B cell (primary cell): ENCODE data around the gene PDZD7.

Experiments used
- EZH2 ChIP-seq: IDR thresholded peaks from 2 replicates; pipeline ENCODE4 v1.6.1; 2012; ENCODE audit warnings: borderline replicate concordance, low read depth, mild to moderate bottlenecking, moderate library complexity, low read length; ENCODE audit not compliant: insufficient read depth, poor library complexity, severe bottlenecking
- TF ChIP-seq, protein P1 (sequence below): fragments of 200-600 bp; IDR thresholded peaks from one replicate; pipeline ENCODE4 v1.8.0; 2022; ENCODE audit warnings: antibody characterized with exemption, mild to moderate bottlenecking

DNA sequence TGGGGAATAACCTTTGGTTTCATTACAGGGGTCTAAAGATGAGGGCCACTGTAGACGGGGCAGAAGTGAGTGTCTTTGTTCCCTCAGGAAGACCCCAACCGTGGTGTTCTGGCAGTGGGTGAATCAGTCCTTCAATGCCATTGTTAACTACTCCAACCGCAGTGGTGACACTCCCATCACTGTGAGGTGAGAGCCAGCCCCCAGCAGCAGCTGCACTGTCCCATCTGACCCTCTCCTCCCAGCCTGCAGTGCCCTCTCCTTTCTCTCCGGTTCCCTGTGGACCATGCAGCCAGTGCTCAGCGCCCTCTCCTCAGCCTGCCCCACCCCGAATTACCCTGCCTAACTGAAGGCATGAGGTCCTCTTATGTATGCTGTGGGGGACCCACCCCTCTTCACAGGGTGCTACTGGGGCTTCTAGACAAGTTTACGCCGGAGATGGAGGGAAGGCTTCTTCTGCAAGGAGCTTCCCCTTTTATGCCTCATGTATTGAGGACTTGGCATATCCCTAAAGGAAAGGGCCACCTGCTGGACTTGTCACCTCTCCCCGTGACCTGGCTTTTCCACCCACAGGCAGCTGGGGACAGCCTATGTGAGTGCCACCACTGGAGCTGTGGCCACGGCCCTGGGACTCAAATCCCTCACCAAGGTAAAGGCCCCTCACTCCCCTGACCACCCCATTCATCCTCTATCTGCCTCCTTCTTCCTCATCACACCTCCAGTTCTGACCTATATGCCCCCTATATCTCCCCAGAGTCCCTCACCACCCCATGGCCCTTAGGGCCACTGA is 5.2 kb upstream of the PDZD7 start:
- TF ChIP-seq, protein P1, sequence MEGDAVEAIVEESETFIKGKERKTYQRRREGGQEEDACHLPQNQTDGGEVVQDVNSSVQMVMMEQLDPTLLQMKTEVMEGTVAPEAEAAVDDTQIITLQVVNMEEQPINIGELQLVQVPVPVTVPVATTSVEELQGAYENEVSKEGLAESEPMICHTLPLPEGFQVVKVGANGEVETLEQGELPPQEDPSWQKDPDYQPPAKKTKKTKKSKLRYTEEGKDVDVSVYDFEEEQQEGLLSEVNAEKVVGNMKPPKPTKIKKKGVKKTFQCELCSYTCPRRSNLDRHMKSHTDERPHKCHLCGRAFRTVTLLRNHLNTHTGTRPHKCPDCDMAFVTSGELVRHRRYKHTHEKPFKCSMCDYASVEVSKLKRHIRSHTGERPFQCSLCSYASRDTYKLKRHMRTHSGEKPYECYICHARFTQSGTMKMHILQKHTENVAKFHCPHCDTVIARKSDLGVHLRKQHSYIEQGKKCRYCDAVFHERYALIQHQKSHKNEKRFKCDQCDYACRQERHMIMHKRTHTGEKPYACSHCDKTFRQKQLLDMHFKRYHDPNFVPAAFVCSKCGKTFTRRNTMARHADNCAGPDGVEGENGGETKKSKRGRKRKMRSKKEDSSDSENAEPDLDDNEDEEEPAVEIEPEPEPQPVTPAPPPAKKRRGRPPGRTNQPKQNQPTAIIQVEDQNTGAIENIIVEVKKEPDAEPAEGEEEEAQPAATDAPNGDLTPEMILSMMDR: no peak
- no peak for TF ChIP-seq EZH2
